SIG-M5 (cell line): ENCODE measurements around the gene ERMP1.
"Not testable (repeated sequence)": the region's sequence is repeated elsewhere in the genome, so short reads cannot be mapped to it uniquely, and the experiment has no call there.

Experiments
- DNase-seq: peaks from one replicate; lab custom pipeline; 2025; lab: John Stamatoyannopoulos, UW

Gene ERMP1

DNA sequence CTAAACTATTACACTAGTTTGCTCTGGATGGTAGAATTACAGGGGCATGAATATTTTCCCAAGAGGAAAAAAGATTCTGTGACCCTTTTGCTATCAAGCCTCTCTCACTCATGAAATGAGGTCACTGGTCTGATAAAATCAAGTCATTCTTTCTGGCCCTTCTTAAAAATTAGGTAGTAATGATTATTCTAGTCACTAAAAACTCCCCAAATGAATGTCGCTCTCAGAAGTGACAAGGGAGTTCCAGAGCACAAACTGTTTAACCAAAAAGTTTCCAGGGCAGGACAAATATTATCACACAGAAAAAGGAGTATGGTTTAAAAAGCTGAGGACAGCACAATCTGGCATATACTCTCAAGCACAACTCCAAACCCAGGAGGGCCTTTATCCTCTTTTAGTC is 12.5 kb downstream of the ERMP1 start:
- DNase-seq = no peak

GRCh38 chr9:5819174-5819573 is 13.7 kb downstream of the ERMP1 start:
- no peak for DNase-seq

DNA sequence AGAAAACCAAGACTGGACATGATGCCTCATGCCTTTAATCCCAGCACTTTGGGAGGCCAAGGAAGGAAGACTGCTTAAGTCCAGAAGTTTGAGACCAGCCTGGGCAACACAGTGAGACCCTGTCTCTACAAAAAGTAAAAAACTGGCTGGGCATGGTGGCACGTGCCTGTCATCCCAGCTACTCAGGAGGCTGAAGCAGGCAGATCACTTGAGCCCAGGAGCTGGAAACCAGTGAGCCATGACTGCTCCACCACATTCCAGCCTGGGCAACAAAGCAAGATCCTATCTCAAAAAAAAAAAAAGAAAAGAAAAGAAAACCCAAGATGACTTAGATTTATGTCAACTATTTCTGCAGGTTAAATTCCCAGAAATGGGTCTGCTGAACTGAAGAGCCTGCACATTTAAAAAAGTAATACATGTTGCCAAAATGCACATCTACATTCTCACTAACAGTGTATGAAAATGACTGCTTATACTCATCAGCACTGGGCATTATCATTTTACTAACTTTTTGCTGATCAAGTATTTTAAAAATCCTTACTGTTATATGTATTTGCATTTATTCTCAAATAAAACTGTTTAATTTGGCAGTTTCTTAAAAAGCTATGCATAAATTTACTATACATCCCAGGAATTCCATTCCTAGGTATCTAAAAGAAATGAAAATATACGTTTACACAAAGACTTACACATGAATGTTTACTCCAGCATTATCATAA is 14.3 kb downstream of the ERMP1 start:
- DNase-seq = no peak

- DNase-seq = no peak
Observed at GRCh38 chr9:5817862-5818261, 15.1 kb downstream of the ERMP1 start.

DNA sequence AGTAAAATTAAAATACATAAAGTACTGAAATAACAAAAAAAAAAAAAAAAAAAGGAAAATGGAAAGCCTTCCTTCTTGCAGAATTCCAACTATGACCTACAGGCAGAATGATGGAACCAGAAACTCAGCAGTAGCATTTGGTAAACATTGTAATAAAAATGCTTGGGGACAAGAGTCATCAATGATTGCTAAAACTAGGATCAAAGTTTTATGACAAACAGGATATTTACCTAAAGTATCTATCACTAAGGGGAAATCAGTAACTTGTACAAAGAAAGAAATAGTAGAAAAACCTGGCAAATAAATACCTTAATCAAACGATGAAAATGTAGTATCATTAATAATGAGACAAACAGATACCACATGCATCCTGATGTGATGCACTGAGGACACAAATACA is 17.5 kb downstream of the ERMP1 start:
- no peak for DNase-seq

DNA sequence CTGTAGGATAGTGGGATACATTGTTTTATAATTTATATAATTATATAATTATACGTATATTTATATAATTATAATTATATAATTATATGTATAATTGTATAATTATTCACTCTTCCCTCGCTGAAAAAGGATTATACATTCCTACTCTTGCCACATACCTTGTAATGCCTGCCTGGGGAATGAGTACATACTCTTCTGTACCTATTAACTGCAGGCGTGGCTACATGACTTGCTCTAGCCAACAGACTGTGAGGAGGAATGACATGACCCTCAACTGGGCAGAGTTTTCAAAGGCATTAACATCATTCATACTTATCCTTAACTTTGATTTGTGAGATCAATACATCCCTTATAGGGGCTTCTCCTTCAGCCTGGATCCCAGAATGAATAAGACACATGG is 19.1 kb downstream of the ERMP1 start:
- no peak for DNase-seq

- no peak for DNase-seq
Observed at GRCh38 chr9:5811751-5812150, 21.2 kb downstream of the ERMP1 start.

DNA sequence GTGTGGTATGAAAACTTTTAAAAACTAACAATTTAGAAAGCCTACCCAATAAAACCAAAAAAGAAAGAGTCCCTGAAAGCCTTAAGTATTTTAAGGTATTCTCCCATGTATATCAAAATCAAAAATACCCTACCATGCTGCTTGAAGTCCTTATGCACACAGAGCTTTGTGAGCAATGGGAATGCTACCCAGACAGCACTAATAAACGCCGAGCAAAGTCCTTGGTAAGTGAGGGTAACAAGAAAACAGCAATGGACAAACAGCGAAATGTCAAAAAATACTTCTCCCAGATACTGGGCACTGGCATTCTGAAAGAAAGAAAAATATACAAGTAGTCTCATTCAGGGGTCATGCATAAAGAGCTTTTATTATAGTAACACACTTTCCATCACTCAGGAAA is 27.4 kb downstream of the ERMP1 start:
- no peak for DNase-seq

DNA sequence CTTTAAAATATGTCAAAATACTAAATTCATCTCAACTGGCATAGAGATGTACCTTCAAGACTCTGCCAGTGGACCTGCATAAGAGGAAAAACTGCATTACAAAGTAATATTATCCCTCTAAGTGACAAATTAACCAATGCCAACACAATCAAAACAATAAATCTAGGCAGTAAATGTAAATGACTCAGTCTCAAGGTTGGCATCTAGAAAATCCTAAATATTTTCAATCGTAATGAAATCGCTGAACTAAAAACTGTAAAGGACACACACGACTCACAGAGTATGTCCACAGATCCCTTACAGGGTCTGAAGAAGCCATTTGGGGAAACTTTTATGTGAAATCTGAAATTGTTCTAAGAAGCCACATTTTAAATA is 31.2 kb downstream of the ERMP1 start:
- no peak for DNase-seq

DNA sequence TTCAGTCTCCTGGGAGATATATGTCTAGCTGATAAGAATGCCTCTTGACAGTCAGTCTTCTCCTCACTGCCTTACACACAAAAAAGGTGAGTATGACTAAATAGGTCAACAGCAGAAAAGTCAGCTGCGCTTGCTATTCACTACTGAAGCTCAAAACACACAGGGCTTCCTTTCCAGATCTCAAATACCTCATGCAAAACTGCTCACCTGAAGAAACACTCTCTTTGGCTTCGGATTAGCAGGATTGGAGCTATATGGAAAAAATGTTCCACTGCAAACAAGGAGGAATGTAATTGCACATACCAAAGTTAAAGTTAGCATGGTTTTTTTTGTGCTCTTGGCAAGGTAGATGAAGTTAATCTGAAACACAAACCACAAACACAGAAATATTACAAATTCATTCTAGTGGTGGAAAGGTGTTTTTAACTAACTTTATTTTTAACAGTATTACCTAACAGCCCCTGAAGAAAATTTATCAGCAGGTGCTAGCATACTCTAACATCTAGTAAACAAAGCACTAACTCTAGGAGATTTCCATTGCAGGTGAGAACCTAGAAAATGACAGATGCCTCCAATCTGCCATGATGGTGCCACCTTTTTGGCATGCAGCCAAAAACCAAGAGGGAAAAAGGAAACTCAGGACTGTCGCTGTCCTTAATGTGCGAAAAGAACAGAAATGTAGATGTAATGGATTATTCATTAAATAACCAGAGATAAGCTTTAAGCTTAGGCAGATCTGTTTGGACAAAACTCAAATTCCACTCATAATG is 31.8 kb downstream of the ERMP1 start:
- DNase-seq = no peak

- not testable (repeated sequence) for DNase-seq
Observed at GRCh38 chr9:5800378-5800777, 32.5 kb downstream of the ERMP1 start.

DNA sequence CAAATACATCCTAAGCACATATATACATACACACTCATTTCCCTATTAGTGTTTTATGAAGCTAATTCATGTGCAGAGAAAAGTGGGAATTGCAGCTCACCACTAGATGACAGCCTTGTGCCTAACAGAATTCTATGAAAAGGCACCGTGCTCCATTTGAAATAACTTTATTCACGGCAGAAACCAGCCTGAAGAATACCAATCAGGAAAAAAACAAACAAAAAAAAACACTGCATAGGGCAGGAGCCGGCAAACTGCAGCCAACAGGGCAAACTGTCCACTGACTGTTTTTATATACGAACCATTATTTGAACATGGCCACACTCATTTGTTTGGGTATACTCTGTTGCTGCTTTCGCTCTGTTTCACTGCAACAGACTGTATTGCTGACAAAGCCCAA is 33.6 kb downstream of the ERMP1 start:
- DNase-seq = no peak

DNA sequence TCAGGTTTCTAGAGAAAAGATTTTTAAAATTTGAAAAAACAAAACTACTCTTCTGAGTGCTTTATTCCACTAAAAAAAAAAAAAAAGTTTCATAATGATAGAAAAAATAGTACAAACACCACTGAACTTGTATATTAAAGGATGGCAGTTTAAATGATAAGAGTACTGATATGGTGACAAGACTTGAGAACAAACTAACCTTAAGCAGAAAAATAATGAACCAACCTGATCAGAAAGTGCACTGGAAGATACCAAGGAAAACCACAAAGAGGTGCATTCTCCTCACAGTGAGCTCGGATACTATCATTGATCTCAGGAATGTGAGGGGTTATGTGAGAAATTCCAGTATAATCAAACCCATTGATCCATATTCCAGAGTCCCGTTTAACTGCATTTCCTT is 34.3 kb downstream of the ERMP1 start:
- no peak for DNase-seq

- DNase-seq = no peak
Observed at GRCh38 chr9:5796298-5796697, 36.6 kb downstream of the ERMP1 start.

GRCh38 chr9:5793812-5794211 is 39.1 kb downstream of the ERMP1 start:
- DNase-seq = no peak

- DNase-seq = no peak
Observed at GRCh38 chr9:5791870-5792269, 41.0 kb downstream of the ERMP1 start.

DNA sequence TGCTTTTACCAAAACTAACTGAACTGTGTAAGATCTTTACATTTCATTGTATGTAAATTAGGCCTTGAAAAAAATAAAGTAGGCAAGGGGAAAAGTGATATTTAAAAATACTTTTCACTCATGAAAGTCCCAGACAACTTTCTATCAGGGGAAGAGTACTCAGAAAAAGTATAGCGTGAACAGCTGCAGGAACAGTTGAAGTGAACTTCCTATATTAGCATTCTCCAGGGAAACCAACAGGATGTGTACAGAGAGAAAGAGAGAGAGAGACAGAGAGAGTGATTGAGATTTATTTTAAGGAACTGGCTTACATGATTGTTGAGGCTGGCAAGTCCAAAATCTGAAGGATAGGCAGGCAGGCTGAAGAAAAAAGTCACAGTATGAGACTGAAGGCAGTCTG is 42.0 kb downstream of the ERMP1 start:
- no peak for DNase-seq

- DNase-seq = no peak
Observed at GRCh38 chr9:5789489-5789888, 43.4 kb downstream of the ERMP1 start.

GRCh38 chr9:5787759-5788302 is 45.1 kb downstream of the ERMP1 start:
- DNase-seq = no peak

DNA sequence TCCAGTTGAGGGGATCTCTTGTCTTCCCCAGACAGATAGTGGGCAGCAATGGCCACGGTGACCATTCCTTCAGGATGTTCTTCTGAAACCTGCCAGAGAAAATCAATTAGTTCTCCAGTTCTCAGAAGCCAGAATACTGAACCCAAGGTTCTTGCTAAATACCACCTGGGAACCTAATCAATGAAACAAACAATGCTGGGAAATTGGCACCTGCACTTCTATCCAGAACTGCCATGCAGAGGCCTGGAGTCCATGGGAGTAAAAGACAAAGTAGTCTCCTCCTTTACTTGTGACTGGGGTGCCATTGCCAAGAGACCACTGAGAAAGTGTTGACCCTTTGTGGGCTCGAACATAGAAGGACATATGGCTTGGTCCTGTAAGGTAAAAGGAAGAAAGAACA is 45.7 kb downstream of the ERMP1 start:
- DNase-seq = no peak

DNA sequence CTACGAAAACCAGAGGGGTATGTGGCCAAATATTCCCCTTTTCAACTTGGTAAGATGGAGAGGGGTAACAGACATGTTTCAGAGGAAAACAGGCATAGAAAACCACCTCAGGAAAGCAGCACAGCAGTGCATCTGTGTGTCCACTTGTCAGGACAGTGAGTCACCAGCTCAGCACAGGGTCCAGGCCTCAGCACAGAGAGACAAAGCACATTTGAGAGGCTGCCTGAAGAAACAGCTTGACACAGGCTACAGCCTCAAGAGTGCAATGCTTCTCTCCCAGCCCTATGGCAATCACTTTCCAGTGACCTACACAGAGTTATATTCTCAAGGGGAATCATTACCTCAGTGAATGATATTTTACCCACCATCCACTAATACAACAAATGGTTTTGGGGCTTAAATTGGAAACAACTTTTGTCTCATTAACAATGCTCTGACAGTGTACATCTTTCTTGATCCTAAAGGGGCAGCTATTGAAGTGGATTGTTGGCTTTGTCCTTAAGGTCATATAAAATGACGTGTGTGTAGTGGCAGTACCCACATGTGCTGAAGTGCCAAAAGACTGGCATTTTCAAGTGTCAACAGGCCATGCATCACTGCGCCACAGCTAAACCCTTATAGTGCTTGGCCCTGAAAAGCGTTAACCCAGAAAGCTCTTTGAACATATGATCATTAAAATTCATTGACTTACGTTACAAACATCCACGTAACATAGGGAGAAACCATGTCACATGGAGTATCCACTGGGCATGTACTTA is 46.4 kb downstream of the ERMP1 start:
- DNase-seq = no peak

DNA sequence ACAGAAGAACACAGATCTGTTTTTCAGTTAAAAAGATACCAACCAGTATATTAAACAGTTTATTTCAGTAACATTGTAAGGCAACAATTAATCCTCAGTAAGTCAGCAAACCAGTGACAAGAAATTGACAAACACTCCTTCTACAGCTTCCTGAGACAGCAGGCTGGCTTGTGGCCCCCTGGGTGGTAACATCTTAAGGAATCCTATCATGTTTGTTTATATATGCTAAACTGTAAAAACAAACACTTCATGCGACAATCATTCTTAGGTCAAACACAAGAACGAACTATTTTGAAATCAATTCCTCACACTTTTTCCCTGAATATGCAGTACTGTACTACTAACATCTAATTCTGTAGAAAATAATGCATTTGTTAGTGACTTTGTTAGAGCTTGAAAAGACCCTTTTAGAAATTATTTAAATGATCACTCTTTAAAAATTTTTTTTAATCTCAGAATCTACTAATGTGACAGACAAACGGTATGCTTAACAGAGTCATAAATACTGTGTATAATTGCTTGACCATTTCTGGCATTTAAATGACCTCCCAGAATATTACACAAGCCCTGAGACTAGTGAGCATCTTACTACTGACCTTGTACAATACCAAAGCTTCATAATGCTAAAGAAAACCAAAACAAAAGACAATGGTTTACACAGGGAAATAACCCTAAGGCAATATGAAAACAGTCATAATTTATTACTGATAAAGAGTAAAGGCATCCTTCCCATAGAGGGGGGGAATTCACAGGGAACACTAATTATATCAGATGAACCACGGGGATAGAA is 48.2 kb downstream of the ERMP1 start:
- DNase-seq = no peak
